Activated CD4-positive, alpha-beta T cell treated with anti-CD3 and anti-CD28 coated beads, Interleukin-2, amount 50 U/mL, for 1 hour (primary cell): Measurements from ENCODE around the gene SDHA.
"Not testable (repeated sequence)": the region's sequence is repeated elsewhere in the genome, so short reads cannot be mapped to it uniquely, and the experiment has no call there.

Experiments
- DNase-seq: peaks from one replicate; pipeline ENCODE4 v3.0.0-alpha.2; 2020

SDHA gene

DNA sequence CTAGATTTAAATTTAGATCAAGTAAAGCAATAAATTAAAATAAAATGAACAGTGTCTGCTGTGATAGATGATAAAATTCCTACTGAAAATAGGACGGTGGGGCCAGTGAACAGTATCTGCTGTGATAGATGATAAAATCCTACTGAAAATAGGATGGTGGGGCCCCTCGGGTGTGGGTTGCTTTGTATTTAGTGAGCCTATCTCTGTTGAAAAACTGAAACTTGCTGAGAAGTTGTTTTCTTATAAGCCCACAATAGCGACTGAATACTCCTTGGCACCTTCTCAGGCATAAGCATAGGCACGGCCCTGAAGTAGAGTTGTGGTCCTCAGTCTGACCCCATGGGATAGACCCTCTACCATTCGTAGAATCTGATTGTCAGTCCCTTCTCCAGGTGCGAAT, 5.7 kb downstream of the SDHA start:
- no peak for DNase-seq

DNA sequence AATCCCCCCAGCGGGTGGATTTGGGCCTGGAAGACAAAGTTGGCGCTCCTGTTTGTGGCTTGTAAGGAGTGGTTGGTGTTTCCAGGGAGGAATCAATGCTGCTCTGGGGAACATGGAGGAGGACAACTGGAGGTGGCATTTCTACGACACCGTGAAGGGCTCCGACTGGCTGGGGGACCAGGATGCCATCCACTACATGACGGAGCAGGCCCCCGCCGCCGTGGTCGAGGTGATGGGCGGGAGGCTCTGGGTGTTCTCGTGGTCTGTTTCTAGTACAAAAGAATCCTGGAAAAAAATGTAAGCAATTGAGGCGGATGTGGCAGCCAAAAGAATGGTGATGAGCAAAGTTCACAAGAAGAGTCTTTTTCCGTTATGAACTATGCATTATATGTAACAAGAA, 7.2 kb downstream of the SDHA start:
- no peak for DNase-seq

DNA sequence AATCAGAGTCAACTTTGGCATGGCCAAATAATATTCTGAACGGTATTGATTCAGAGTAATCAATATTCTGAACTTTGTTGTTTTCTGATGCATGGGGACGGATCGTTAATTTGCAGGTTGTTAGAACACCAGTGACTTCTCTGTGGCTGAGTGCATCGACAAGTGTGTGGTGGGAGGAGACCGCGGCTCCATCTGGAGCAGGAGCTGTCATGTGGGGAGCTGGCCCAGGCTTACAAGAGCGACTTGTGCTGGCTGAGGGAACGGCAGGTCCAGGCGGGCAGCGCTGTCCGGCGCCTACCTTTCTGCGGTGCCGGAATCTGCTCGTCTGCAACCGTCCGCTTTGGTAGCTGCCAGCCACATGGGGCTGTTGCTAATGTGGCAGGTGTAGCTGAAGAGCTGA, 9.3 kb downstream of the SDHA start:
- DNase-seq, result not testable (repeated sequence)

DNA sequence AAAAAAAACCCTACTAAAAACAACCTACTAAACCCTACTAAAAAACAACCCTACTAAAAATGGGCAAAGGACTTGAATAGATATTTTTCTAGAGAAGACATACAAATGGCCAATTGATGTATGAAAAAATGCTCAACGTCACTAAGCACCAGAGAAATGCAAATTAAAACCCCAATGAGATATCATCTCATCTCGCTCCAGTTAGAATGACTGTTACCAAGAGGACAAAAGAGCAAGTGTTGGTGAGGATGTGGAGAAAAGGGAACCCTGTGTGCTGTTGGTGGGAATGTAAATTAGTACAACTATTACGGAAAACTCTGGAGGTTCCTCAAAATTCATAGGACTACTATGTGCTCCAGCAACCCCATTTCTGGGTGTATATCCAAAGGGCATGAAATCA, 10.8 kb downstream of the SDHA start:
- no peak for DNase-seq

DNA sequence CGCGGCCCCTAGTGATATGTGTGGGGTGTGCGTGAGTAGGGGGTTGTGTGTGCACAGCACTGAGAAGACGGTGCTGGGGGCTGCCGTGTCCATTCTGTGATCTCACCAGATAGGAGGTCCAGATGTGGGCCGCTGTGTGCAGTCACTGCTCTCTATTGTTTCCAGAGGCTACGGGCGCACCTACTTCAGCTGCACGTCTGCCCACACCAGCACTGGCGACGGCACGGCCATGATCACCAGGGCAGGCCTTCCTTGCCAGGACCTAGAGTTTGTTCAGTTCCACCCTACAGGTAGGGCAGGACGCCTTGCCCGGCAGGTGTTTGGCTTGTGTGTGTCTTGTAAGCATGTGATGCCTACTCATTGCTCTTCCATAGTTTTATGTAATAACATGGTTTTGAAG, 12.6 kb downstream of the SDHA start:
- DNase-seq, result no peak

DNA sequence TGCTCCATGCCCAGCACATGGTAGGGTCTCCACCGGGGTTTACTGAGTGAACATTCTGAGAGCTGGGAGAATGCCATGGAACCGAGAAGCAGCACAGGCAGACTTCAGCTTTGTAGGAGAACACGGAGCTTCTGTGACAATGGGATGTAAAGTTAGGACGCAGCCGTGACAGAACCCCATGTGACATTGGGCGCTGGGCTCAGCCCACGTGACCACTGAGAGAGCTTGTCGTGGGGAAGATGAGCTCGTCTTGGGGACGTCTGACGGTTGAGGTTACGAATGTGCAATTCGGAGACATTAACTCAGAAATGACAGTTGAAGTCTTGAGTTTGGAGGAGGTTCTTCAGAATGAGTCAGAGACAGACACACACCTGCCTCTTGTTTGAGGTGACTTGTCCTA, 13.5 kb downstream of the SDHA start:
- DNase-seq, result no peak

DNA sequence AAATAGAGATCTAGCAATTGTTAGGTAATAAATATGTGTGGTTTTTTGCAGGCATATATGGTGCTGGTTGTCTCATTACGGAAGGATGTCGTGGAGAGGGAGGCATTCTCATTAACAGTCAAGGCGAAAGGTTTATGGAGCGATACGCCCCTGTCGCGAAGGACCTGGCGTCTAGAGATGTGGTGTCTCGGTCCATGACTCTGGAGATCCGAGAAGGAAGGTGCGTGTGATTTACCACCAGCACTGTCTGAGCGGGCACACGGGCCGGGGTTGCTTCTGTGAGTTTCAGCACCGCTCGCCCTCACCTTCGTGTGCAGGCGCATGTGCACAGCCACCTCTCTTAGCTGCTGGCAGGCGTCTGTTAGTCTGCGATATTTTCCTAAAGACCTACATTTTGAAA, 15.3 kb downstream of the SDHA start:
- DNase-seq, result not testable (repeated sequence)

DNA sequence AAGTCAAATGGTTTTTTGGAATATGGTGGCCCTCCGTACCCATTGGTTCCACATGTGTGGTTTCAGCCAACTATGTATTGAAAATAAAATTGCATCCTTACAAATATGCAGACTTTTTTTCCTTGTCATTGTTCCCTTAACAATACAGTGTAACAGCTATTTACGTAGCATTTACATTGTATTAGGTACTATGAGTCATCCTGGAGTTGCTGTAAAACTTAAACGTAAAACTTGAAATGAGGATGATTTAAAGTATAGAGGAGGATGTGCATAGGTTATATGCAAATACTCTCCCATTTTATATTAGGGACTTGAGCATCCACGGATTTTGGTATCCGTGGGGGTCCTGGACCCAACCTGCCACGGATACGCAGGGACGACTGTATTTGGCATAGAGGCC, 16.3 kb downstream of the SDHA start:
- no peak for DNase-seq

DNA sequence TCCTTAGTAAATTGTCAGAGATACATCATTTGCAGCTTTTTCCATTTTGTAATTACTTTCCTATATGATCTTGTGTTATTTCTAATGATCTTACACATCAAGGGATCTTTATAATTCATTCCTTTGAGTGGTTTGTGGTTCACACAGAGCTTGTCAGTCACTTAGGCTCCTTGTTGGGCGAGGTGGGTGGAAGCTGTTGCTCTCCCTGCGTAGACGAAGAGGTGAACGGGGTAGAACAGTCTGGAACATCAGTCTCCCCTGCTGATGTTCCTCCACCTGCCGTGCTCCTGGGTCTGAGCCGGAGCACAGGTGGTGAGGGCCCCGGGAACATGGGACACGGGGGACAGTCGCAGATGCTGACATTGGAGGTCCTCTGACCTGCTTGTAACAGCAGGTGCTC, 17.4 kb downstream of the SDHA start:
- not testable (repeated sequence) for DNase-seq

DNA sequence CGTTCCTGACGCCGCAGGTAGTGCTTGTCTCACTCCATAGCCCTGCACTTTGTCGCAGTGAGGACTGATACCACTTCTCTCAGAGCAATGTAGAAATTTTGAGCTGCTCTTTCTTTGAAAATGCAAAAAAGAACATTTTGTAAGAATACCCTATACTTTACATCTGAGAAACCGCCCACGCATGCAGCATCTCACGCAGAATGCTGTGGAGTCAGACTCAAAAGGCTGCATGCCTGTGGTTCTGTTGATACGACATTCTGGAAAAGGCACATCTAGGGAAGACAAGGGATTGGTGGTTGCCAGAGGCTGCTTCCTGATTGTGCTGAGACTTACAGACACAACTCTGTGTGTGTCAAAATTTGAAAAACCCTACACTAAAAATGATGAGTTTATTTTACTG, 19.8 kb downstream of the SDHA start:
- DNase-seq, result not testable (repeated sequence)

DNA sequence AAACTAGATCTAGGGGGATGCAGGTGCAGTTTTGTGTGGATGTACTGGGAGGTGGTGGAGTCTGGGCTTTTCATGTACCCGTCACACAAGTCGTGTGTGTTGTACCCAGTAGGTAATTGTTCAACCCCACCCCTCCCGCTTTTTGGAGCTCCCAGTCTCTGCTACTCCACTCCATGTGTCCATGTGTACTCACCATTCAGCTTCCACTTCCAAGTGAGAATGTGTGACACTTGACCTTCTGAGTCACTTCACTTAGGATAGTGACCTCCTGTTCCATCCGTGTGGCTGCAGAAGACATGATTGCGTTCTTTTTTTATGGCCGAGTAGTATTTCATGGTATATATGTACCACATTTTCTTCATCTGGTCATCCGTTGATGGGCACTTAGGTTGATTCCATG, 22.4 kb downstream of the SDHA start:
- DNase-seq, result not testable (repeated sequence)

DNA sequence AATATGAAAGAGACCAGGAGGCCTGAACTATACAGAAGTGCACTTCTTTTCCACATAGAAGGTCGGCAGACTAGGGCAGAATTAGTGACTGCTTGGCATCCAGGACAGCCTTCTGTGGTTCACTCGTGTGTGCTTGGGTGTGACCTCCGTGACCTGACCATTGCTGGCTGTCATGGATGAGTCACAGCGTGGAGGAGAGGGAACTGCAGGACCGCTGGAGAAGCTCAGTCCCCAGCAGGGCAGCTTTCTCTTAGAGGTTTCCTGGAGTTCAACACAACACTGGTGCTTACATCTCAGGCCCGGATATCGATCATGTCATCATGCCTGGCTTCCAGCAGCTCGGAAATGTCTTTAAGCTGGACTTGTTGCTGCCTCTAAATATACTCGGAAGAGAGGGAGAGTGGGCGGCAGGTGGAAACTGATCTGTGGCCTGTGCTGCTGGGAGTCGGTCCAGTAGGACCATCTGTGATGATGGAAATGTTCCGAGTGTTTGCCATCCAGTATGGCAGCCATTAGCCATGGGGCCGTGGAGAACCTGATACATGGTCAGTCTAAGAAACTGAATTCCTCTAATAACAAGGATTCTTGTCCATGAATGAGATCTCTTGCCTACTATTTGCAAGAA, 23.0 kb downstream of the SDHA start:
- DNase-seq, result not testable (repeated sequence)

DNA sequence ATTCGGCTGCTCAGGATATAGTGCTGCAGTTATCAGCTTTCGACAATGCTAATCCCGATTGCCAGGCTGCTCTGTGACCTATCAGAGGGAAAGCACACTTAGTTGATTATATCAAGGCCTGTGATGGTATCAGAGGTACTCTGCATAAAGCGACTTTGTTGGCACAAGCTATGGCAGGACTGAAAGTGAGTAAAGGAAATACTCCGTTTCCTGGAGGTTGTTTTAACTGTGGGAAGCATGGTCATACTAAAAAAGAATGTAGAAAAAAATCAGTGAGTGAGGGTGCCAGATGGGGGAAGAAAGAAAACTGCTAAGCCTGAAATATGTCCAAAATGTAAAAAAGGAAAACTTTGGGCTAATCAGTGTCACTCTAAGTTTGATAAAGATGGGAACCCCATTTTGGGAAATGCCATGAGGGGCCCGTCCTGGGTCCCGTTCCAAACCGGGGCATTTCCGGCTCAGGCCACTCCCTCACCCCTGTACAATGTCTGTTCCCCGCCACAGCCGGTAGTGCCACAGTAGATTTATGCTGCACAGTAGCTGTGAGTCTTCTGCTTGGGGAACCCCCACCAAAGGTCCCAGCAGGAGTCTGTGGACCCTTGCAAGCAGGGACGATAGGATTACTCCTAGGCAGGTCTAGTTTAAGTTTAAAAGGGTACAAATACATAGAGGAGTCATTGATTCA, 25.7 kb downstream of the SDHA start:
- not testable (repeated sequence) for DNase-seq

DNA sequence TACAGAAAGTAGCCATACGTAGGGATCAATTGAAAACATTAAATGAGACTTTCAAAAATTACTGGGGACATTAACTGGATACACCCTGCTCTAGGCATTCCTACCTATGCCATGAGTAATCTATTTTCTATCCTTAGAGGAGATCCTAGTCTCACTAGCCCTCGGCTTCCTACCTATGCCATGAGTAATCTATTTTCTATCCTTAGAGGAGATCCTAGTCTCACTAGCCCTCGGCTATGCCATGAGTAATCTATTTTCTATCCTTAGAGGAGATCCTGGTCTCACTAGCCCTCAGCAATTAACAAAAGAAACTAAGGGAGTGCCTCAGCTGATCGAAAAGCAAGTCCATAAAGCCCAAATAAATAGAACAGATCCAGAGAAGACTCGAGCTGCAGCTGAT, 27.6 kb downstream of the SDHA start:
- DNase-seq, result not testable (repeated sequence)

DNA sequence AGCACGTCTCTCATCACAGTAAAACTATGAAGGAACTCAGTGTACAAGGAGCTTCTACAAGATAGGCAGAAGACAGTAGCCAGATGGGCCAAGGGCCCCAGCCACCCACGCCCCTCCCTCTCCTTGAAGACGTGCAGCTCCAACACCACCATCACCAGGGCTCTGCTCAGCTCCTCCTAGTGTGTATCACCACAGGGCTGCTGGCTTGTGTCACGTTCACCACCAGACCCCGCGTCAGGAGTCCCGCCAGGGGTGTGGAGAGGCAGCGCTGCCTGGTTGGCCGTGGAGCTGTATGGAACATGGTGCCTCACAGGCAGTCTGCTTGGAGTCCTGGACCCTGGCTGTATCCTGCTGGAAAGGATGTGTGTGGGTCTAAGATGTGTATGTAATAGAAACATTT, 32.3 kb downstream of the SDHA start:
- DNase-seq, result not testable (repeated sequence)

DNA sequence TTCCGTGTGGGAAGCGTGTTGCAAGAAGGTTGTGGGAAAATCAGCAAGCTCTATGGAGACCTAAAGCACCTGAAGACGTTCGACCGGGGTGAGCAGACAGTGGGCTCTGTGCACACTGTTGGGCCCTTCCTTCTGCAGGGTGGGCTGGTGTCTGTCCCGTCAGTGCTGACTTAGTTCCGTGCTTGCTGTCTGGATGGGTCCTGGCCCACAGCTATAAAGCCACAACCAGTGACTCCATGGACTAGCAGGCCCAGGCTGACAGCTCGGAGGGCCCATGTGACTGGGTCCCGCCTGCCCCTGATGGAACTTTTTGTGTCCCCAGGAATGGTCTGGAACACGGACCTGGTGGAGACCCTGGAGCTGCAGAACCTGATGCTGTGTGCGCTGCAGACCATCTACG, 32.9 kb downstream of the SDHA start:
- DNase-seq, result not testable (repeated sequence)

DNA sequence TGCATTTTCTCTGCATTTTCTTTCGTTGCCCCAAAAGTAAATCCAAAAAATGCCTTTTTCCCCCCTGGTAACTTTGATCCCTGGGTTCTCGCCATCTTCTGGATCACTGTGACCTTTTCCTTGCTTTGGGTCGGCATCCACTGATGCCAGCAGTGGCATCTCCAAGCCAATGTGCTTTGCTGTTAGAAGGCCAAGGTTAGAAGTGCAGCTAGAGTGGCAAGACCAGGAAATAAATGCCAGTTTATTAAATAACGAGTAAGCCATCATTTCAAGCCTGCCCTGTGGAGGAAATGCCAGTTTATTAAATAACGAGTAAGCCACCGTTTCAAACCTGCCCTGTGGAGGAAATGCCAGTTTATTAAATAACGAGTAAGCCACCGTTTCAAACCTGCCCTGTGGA, 33.4 kb downstream of the SDHA start:
- DNase-seq, result not testable (repeated sequence)

DNA sequence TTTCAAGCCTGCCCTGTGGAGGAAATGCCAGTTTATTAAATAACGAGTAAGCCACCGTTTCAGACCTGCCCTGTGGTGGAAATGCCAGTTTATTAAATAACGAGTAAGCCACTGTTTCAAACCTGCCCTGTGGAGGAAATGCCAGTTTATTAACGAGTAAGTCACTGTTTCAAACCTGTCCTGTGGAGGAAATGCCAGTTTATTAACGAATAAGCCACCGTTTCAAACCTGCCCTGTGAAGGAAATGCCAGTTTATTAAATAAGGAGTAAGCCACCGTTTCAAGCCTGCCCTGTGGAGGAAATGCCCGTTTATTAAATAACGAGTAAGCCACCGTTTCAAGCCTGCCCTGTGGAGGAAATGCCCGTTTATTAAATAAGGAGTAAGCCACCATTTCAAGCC, 33.9 kb downstream of the SDHA start:
- DNase-seq, result not testable (repeated sequence)

DNA sequence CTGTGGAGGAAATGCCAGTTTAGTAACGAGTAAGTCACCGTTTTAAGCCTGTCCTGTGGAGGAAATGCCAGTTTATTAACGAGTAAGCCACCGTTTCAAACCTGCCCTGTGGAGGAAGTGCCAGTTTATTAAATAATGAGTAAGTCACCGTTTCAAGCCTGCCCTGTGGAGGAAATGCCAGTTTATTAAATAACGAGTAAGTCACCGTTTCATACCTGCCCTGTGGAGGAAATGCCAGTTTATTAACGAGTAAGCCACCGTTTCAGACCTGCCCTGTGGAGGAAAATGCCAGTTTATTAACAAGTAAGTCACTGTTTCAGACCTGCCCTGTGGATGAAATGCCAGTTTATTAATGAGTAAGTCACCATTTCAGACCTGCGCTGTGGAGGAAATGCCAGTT, 34.4 kb downstream of the SDHA start:
- no peak for DNase-seq

DNA sequence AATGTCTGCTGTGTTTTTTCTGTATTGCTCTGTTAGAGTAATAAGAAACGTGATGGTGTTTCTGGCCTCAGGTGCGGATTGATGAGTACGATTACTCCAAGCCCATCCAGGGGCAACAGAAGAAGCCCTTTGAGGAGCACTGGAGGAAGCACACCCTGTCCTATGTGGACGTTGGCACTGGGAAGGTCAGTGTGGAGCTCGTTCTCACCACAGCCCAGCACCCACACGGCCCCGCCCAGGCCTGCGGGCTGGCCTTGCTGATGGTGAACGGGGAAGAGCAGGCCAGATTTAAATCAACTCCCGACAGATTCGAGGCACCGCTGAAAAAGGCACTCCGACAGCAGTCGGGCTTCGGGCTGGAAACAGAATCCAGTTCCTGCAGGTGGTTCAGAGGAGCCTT, 36.2 kb downstream of the SDHA start:
- DNase-seq, result not testable (repeated sequence)

DNA sequence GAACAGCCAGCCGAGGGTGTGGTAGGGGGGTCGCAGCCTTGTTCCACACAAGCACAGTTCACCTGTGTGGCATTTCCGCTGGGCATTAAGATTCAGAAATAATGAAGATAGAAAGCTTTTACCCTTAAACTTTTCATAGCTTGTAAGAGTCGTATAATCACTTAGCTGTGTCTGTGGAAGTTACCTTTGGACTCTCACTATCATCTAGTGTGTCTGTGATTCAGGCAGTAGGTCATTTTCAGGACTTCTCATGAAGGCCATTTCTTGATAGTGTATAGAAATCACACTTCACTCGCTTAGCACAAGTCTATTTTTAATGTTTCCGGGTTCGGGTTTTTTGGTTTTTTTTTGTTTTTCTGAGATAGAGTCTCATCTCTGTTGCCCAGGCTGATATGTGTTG, 37.0 kb downstream of the SDHA start:
- DNase-seq, result not testable (repeated sequence)

DNA sequence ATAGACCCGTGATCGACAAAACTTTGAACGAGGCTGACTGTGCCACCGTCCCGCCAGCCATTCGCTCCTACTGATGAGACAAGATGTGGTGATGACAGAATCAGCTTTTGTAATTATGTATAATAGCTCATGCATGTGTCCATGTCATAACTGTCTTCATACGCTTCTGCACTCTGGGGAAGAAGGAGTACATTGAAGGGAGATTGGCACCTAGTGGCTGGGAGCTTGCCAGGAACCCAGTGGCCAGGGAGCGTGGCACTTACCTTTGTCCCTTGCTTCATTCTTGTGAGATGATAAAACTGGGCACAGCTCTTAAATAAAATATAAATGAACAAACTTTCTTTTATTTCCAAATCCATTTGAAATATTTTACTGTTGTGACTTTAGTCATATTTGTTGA, 38.2 kb downstream of the SDHA start:
- not testable (repeated sequence) for DNase-seq

DNA sequence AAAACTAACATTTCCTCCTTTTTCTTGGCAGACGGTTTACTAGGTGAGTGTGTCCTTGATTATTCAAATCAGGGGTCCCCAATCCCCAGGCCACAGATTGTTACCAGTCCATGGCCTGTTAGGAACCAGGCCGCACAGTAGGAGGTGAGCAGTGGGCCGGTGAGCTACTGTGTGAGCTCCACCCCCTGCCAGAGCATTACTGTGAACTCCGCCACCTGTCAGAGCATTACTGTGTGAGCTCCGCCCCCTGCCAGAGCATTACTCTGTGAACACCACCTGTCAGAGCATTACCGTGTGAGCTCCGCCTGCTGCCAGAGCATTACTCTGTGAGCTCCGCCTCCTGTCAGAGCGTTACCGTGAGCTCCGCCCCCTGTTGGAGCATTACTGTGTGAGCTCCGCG, 39.0 kb downstream of the SDHA start:
- DNase-seq, result no peak

DNA sequence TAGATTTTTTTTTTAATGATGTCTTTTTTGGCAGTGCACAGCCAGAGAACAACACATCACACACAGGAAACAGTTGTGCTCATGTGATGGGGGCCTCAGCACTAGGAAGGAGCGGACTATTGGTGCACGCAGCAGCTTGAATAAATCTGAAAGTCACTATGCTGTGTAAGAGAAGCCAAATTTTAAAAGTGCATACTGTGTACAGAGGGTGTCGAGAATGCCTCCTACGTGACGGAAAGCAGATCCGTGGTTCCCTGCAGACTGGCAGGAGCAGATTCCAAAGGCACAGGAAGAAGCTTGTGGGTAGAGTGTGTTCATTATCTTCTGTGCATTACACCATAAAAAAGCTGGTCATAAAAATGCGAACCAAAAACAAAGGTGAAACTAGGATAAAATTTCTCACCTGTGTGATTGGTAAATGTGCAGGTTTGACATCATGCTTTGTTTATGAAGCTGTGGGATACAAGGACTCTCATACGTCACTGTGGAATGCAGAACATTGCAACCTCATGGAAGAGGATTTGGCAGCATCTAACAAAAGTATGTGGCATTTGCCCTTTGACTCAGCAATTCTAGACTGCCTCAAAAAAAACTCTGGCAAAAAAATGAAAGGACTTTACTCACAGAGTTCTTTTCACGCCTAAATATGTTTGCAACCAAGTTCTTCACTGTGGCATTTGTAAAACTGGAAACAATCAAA, 45.3 kb downstream of the SDHA start:
- not testable (repeated sequence) for DNase-seq
